SK-N-SH (cell line): ENCODE data around the gene NCKAP5L.

ENCODE experiments used
- EP300 ChIP-seq, 2 experiments: IDR thresholded peaks; 2 replicates each; pipeline versions ENCODE4 v1.4.0 to v1.6.1; 2012; ENCODE audit warnings: borderline replicate concordance in 1 of 2, low read depth in 1 of 2, low read length in 1 of 2
- EZH2phosphoT487 ChIP-seq: fragments of 200-600 bp; sonication (generic); IDR thresholded peaks from 2 replicates; pipeline ENCODE4 v1.6.1; 2017; ENCODE audit warnings: low read depth, mixed run types, mild to moderate bottlenecking, antibody characterized with exemption, moderate library complexity, borderline replicate concordance

DNA sequence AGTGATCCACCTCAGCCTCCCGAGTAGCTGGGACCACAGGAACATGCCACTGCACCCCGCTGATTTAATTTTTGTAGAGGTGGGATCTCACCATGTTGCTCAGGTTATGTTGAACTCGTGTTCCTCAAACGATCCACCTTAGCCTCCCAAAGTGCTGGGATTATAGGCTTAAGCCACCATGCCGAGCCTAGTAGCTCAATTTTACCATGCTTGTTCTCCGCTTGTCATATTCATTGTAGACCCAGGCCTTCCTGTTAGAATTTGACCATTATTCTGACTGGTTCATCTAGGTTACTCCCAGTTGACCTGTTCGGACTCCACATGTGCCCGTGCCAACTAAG lies 62.1 kb downstream of the NCKAP5L start:
- no peak for TF ChIP-seq EP300 (IDR thresholded peaks at IDR 0.05; ENCODE audit: borderline replicate concordance in 1 of 2, low read depth in 1 of 2, low read length in 1 of 2)
- TF ChIP-seq EZH2phosphoT487, result no peak
